COR-L47 (cell line): ENCODE data around the gene PRSS12.
"Not testable (repeated sequence)": the region's sequence is repeated elsewhere in the genome, so short reads cannot be mapped to it uniquely, and the experiment has no call there.

ENCODE experiments used
- DNase-seq: peaks from one replicate; lab custom pipeline; 2025; lab: John Stamatoyannopoulos, UW

PRSS12 gene

DNA sequence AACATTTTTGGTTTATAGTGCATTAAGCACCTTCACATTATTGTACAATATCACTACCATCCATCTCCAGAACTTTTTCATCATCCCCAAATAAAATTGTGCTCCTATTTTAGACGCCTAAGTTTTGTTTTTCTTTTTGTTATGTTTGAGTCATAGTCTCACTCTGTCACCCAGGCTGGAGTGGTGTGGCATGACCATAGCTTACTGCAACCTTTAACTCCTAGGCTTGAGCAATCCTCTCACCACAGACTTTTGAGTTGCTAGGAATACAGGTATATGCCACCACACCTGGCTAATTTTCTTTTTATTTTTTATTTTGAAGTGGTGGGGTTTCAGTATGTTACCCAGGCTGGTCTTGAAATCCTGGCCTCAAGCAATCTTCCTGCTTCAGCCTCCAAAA is 33.9 kb downstream of the PRSS12 start:
- DNase-seq = no peak

DNA sequence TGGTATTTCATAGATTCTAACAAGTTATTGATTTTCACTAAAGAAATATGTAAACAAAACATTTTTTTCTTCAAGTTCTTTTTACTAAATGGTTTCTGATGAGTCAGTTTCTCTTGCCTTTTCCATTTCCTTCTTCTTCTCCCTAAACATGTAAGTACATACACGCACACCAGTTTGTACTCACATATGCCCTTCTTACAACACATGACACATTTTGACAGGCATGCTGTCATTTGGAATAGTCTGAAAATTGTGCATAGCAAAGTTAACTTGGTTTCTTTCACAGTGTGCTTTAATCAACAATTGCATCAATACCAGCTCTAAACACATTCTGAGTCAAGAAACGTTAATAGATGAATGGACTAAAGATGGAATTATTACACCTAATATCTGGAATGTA is 35.1 kb downstream of the PRSS12 start:
- DNase-seq = no peak

DNA sequence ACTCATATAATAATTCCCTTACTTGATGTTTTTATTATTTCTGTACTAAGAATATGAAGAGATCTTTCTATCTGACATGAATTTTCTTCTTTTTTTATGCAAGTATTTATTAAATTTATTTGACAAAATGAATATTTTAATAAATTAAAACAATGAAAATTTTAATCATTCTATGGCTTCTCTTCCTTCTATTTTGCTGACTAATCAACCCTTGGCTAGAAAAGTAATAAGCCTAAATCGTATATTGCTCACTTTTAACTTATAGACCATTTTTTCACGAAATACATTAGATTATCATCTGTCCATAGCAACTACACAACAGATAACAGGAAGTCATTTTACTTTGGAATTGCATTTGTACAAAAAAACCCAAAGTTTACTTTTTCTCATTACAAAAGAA is 38.6 kb downstream of the PRSS12 start:
- DNase-seq = no peak

DNA sequence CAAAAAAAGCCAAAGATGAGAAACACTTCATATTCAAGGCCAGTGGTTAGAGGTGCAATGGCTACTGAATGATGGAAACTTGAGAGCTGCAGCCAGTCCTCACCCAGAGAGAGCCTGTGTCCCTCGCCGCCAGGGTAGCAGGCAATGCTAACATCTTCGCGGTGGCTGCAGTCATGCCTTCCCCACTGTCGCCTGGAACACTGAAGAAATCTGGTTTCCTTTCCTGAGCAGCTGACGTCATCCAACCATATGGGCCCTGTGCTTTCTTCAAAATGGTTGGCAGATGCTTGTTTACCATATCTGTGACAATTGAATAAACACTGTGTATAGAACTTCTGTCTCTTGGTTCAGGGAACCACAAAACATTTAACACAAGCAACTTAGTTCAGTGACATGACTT is 39.7 kb downstream of the PRSS12 start:
- no peak for DNase-seq

DNA sequence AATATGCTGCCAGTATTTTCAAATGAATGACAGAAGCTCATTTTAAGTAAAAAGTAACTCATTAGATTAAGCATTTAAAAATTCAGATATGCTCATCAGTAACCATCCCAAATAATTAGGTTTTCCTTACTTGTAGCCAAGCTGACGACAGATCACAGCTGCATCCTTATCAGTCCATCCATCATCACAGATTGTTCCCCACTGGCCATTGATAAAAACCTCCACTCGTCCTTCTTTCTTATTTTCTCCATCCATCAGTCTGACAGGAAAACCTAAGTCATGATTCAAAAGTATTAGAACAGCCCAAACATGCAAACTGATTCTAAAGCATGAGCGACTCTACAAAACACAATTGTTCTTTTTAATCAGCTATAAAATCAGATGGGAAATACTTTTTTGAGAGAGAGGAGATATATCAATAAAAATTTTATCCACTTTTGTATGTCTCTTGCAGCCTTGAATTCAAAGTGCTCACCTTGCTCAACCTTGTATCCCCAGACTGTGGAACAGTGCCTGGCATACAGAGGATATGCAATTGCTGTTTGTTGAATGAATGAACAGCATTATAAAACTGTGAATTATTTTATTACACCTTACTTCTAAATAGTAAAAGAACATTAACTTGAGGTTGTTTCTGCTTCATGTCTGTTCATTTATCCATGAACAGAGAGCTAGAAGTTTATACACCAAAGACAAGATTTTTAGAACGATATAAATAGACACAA is 44.3 kb downstream of the PRSS12 start:
- DNase-seq = no peak

DNA sequence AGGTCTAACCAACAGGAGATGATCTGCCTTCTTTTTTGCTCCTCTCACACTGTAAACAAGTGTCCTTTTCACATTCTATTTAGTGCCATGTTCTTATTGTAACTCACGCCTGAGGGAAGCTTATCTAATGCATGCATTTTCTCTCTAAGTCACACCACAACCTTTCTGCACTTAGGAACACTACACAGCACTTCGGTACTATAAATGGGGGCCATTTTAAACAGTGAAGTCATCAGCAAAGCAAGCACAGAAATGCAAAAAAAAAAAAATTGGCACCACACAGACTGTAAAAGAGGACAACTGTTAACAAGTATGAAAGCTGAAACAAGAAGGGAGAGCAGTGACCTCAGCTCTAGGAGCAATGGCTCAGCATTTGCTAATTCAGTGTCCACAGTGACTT is 45.2 kb downstream of the PRSS12 start:
- DNase-seq = no peak

DNA sequence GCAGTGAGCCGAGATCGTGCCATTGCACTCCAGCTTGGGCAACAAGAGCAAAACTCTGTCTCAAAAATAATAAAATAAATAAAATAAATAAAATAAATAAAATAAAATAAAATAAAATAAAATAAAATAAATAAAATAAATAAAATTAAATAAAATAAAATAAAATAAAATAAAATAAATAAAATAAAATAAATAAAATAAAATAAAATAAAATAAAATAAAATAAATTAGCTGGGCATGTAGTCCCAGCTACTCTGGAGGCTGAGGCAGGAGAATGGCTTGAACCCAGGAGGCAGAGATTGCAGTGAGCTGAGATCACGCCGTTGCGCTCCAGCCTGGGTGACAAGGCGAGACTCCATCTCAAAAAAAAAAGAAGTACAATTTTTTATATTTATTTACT is 53.2 kb downstream of the PRSS12 start:
- DNase-seq = not testable (repeated sequence)

DNA sequence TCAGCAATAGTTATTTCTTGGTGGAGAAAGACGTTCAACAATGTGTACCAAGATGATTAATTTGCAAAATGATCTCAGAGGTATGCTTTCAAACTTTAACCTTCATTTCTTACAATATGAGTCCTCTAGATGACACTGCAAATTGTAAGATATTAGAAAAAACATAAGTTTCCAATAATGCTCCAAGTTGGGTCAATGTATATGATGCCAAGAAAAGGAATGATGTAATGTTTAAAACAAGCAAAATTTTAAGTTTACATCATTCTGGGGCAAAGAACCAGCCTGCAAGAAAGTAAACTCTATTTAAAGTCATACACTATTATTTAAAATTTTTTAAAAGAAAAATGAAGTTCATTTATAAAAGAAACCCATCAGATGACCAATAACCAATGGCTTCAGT is 56.1 kb downstream of the PRSS12 start:
- DNase-seq = no peak

DNA sequence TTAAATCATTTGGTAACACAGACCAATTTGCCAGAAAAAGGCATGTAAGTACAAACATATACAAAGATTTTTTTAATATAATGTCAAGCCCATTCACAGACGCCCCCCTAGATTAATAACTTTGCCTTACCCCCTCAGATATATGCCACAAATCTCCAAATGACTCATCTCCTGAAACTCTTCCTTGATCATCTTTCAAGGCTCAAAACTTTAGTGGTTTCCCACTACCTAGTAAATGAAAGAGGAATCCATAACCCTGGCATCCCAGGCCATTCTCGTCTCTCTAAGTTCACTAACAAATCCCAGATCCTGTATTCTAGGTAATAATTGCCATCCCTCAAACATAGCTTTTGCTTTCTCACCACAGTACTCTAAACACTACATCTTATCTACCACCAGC is 61.9 kb downstream of the PRSS12 start:
- DNase-seq = no peak

DNA sequence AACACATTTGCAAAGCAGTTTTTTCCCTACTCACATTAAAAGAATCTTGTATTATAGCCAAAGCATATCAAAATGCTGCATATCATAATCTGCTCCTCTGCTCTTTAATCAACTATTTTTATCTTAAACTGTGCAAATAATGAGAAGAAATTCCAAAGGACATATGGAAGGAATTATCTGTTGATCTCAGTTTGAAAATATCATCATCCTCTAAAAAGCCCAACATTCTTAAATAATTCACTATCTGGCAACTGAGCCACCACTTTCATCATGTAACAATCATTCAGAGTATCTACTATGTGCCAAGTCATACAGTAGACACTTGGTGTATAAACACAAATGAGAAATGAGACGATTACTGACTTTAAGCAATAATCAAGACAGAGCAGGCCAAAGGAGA is 63.0 kb downstream of the PRSS12 start:
- no peak for DNase-seq

DNA sequence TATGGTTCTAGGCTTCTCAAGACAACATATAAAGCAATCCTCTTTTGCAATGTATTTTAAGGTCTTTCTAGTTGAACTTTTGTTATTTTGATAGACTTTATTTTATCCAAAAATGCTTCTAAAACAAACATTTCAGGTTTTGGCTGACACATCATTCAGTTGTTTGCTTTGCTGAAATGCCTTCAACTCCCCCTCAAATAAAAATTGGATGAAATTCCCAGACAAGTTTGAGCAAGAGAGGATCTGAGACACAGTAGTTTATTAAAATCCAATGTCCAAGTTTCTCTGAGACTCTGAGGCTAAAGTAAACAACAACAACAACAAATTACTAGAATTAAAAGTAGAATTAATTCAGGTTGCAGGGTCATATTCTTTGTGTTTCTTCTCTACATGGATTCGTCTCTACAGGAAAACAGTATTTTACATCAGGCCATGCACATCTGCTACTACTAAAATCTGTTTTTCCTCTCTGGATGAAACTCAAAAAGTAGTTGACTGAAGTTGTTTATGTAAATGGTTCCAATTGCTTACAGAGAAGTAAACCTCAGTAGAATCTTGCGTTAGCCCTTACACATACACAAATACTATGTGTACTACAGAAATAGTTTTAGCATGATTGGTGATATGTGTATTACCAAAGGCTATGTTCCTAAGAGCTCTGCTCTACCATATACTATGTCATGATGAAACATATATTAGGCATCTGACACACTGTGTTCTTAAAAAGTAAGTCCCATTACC is 64.9 kb downstream of the PRSS12 start:
- DNase-seq = no peak

DNA sequence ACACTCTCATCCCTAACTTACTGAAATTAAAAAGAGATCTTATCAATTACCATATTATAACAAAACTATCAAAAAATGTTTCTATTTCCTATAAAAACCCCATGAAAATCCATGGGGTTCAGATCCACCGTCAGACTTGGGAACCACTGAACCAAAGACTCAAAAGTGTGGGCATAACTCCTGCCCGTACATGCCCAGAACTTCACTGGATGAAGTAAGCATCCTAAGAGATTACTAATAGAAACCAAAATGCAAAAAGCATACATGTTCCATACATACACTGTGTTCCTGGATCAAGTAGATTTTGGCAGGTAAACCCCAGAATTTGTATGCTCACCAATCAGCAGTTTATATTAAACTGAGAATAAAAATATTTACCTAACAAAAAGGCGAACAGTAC is 66.1 kb downstream of the PRSS12 start:
- DNase-seq = no peak

DNA sequence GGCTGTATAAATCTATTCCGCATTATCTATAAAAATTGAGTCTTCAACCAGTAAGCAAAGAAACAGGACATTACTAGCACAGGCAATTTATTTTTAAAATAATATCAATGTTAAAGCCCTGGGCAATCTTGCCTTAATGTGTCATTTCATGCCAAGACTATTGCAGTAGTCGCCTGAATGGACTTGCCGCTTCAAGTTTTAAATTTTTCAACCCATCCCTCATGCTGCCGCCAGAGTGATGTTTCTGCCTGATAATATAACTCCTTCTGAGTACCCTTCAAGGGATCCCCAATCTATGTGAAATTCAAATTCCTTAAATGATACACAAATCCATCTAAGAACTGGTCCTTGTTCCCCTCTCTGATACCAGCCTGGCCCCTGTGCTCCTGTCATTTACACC is 66.9 kb downstream of the PRSS12 start:
- no peak for DNase-seq

DNA sequence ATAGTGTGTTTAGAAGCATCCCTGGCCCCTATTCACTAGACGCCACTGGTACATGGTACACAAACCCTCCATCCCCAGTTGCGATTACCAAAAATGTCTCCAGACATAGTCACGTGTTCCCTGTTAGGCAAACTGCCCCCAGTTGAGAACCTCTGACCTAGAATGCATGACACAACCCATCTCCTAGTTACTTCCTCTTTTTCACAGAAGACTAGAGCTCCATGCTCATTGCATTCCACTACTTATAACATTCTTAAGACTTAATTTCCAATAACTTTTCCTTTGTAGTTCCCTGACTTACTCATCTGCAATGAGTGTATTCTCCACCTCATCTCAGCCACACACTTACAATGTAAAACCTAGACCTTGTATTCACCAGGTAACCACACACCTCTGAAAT is 68.6 kb downstream of the PRSS12 start:
- DNase-seq = no peak

DNA sequence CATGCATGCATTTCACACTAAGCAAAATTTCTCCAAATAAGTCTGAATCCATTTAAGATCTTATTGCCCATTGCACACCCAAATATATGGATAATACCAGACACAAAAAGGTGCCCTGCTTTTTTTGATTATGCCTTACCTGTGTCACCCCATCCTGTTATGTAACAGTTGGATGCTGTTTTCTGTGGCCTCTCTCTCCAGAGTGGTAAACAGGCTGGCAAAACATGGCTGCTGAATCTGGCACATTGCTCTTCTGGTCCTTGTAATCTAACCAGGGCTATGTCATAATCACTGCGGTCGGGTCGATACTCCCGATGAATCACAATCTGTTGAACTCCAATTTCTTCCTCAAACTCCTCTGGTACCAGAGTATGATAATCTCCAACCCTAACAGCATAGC is 70.1 kb downstream of the PRSS12 start:
- DNase-seq = no peak

DNA sequence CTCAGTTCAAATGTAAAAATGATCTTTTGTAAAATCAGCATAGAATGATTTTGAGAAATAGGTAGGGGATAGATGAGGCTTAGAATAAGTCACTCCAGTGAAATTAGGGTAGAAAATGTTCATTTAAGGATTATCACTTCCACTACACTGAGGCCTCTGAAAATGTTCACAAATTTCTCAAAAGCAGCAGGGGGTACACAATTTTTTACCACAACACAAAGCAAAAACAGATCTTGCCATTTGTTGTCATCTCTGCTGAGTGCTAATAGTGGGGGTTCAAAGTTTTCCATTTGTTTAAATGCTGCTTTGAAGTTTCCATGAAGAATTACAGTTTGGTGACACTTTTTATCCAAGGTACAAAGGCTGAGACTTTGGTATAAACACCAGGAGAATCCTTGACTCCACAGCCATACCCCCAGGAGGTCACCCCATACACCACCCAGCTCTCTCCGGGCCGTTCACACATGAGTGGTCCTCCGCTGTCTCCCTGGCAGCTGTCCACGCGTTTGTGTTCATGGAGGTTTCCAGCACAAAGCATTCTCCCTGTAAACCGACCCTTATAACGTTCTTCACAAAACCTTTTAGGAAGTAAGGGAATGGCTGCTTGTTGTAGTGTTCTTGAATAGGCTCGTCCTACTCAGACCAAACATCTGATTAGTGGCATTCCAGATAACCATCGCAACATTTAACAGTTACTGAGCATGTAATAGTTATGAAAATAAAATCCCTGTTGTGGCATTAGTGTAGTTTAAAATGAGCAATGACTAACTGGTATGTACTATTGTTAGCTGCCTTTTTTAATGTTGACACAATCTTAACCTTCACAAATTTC is 71.0 kb downstream of the PRSS12 start:
- DNase-seq = no peak

DNA sequence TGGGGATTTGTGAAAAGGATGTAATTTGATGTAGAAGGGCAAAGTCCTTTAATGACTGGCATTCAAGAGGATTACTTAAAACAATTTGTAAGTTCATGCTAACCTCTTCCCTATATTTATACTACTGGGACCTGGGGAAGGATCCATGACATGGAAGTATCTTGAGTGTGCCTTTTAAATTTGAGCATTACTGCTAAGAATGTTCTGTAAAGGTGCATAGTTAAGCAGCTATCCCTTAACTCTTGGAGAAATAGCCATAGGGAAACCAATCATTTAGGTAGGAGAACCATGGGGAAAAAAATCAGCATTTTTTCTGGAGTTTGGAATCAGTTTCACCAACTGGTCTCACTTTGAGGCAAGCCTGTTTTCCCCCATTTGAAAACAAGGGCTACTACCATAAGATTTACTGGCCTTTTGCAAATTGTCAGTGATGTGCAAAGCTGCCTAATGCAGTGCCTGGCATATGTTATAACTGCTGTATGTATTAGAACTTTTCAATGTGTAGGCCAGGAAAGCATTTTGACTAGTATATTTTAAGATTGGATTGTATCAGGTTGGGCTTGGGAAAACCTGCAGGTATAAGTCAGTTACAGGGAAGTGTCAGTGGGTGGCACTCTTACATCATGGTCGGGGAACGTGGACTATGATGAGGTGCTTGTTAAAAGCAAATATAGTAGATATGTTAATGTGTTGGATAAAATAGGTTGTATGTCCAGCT is 72.1 kb downstream of the PRSS12 start:
- peak; percentile 67 for DNase-seq

DNA sequence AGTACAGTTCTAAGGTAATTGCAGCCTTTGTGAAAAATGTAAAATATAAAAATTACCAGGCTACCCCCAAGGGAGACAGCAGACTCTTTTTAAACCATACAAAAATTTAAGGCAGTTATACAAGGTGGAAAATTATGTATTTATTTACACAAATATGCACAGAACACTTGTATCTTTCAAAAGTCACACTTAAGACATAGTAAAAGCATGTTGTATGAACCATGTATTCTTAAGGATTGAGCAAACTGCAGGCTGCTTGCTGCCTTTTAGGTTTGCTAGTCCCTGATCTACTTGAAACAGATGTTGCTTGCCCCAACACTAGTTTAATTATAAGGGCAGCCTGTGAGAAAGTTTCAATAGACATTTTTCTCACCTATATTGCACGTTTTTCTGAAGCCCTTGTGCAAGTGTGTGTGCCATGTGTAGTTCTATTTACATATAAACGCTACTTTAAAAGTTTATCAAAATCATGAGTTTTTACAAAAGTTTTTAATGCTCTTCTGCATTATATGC is 72.8 kb downstream of the PRSS12 start:
- no peak for DNase-seq

DNA sequence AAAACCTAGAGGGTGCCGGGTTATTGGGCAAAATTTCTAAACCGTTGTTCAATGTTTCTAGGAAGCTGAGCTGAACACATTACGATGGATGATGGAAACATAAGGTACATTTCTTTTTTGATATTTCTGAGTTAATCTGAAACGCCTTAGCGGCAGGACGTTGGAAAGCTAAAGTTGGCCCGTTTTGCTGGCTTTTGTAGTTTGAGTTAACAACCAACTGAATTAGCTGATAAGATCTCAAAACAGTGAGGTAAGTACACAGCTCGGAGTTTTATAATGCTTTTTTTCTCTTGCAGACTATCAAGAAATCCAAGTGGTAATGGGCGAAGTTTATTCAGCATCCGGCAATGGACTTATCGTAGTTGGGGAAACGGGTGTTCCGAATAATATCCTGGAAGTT is 73.5 kb downstream of the PRSS12 start:
- DNase-seq = no peak

DNA sequence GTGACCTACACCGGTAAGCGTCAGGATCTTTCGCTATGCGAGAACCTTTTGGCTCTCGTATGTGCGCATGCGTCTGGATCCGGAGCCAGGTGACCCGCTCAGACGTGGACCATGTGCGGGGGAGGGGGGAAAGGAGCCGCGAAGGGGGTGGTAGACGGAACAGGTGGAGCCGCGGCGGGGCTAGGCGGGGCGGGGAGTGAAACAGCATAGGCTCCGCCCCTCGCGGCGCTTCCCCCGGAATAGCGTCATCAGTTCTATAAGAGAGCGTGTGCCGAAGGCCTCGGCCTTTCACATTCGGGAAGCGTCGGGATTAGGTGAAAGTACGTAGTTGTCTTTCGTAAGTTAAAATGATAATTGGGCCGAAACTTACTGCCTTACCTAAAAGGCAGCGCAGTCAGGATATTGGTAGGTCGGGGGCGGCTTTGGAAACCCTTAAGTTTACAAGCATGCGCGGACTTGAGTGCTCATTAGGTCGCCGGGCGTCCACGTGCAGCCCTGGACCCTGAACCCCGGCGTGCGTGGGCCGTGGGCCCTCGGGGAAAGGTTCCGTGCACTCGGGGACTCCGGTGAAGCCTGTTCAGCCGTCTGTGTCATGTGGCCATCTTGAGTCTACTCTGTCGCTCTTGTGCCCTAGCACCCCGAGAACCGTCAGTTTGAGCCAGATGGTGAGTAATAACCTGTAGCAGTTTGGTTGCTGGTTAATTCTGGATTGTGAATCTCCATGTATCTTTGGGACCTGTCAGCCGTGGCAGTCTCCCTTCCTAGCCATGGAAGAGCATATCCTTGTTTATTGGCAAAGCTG is 74.1 kb downstream of the PRSS12 start:
- peak; percentile 96 for DNase-seq

DNA sequence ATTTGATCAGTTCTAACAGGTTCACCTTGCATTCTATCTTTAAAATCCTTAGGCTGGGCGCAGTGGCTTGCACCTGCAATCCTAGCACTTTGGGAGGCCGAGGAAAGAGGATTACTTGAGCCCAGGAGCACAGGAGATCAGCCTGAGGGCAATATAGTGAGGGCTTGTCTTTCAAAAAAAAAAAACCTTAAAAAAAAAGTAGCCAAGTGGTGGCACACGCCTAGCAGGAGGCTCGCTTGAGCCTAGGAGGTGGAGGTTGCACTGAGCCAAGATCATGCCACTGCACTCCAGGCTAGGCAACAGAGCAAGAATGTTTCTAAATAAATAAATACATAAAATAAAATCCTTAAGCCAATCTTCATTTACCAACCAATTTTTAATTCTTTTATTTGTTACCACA is 75.6 kb downstream of the PRSS12 start:
- no peak for DNase-seq
